Thymus (tissue), 11 donors: Measurements from ENCODE around the gene ZNF70. TPM values are rescaled to one million over a fixed set of nuclear protein-coding genes. Genes with fewer than 3 reads are reported as not detected.

Source experiments
- DNase-seq, 9 donors: peaks; one replicate each; pipeline ENCODE4 v3.0.0-alpha.2; 2013; ENCODE audit warnings: low spot score in 9 of 9, low read depth in 6 of 9, missing footprints in 1 of 9
- H3K27ac ChIP-seq, 2 donors: one replicate each; pipeline ENCODE4 v1.5.1; 2013; ENCODE audit warnings: control low read depth in 1 of 2, low read depth in 1 of 2, low read length in 1 of 2, mild to moderate bottlenecking in 1 of 2, moderate library complexity in 1 of 2
- H3K27me3 ChIP-seq, 2 donors: one replicate each; pipeline ENCODE4 v1.5.1; 2013; ENCODE audit warnings: low read length in 1 of 2; ENCODE audit not compliant: control insufficient read depth in 2 of 2, insufficient read depth in 1 of 2
- H3K36me3 ChIP-seq, 2 donors: one replicate each; pipeline ENCODE4 v1.5.1; 2013; ENCODE audit warnings: low read length in 1 of 2, mild to moderate bottlenecking in 1 of 2, moderate library complexity in 1 of 2; ENCODE audit not compliant: control insufficient read depth in 2 of 2, insufficient read depth in 2 of 2
- H3K4me1 ChIP-seq, 2 donors: one replicate each; pipeline ENCODE4 v1.5.1; 2013; ENCODE audit warnings: low read length in 2 of 2; ENCODE audit not compliant: control insufficient read depth in 2 of 2, insufficient read depth in 2 of 2
- H3K4me3 ChIP-seq, 2 donors: one replicate each; pipeline ENCODE4 v1.5.1; 2013; ENCODE audit warnings: low read length in 2 of 2, control low read depth in 1 of 2, mild to moderate bottlenecking in 1 of 2
- H3K9me3 ChIP-seq, 2 donors: one replicate each; pipeline ENCODE4 v1.5.1; 2013; ENCODE audit warnings: low read length in 1 of 2, mild to moderate bottlenecking in 1 of 2; ENCODE audit not compliant: control insufficient read depth in 2 of 2, insufficient read depth in 1 of 2
- WGBS: extraction: QIAGEN DNeasy Blood & Tissue Kit; methylation state at CpG from one replicate; pipeline ENCODE4 v1.1.7; 2013; 5-methylcytosine and 5-hydroxymethylcytosine counted together
- polyA plus RNA-seq: library from polyadenylated mRNA; stranded (reverse); fragments of 200-250 nt; gene quantifications from one replicate; pipeline ENCODE4 v1.2.3, GENCODE V29; 2013
- total RNA-seq: library from RNA; stranded (reverse); fragments of 120-200 nt; gene quantifications from one replicate; pipeline ENCODE4 v1.2.4, GENCODE V29; 2013
- donor health status: healthy.

Gene ZNF70
- total and polyA plus RNA-seq, 2 donors, result 1.4 to 1.7 TPM

DNA sequence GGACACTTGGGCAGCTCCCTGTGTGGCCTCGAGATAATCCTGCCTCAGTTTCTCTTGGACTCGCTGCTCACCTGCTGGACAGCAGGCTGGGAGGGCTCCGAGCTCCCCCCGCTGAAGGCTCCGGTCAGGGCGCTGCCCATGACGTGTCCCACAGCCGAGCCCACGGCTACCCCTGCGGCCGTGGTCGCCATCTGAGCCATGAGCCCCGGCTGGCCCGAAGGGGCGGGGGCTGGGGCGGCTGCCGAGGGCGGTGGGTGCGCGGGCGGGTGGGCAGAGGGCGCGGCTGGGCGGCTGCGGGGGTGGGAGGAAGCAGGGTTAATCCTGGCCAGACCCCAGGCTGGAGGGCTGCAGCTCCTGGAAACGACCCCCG, 16.4 kb upstream of the ZNF70 start:
- Histone ChIP-seq H3K4me1 (peaks cover 39 to 83% of the 10 kb centered on the region in 2 donors), H3K36me3 (peaks cover 0 to 3% of the 10 kb centered on the region in 2 donors), H3K4me3 (peak overlapping the region; percentile 63 to 72), H3K27me3 (peaks cover 0 to under 1% of the 10 kb centered on the region in 2 donors), H3K27ac (no peak overlapping the region), H3K9me3 (peaks cover 0 to 9% of the 10 kb centered on the region in 2 donors)
- no peak for DNase-seq
- 15% methylated on average over 27 of the region's 27 CpGs for WGBS

DNA sequence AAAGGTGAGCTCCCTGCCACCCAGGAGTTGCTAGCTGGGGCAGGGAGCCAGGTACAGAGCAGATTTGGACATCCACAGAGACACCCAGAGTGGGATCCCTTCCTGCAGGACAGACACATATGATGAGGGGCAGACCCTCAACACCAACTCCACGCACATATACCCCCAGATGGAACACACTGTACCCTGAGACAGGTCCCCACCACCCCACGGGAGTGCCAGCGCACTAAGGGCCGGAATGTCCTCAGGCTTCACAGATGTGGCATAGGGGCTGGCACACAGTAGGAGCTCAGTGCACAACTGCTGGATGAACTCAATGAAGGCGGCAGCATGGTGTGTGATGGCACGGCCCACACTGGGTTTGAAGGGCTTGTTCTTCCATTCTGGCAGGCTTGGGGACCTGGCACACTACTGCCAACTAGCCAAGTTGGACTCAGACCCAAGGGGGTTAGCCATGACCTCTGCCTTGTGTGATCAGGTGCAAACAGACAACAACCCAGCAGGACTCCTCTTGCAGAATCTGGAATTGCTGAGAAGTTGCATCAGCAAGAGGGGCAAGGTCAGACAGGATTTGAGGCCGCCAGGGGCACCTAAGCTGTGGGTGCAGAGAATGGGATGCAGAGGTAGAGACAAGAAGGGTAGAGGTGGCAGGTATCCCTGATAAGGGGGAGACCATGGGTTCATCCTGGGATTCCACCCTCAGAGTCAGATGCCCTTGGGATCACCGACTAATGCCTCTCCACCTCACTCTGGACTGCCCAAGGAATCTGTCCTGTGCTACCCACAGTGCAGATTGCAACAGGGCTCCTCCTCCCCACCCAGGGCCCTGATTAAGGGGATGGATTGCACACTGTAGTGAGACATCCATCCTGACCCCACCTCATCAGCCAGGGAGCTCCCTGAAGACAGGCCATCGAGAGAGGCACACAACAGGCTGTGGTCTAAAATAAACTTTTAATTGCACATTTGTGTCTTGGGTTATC, 14.3 kb upstream of the ZNF70 start:
- Histone ChIP-seq H3K9me3 (peaks cover 0 to 9% of the 10 kb centered on the region in 2 donors), H3K27ac (no peak overlapping the region), H3K4me1 (peaks cover 34 to 68% of the 10 kb centered on the region in 2 donors), H3K4me3 (no peak overlapping the region), H3K27me3 (no peaks in the 10 kb centered on the region), H3K36me3 (peaks cover 0 to 3% of the 10 kb centered on the region in 2 donors)
- DNase-seq, result no peak
- 98% methylated on average over 9 of the region's 9 CpGs for WGBS

DNA sequence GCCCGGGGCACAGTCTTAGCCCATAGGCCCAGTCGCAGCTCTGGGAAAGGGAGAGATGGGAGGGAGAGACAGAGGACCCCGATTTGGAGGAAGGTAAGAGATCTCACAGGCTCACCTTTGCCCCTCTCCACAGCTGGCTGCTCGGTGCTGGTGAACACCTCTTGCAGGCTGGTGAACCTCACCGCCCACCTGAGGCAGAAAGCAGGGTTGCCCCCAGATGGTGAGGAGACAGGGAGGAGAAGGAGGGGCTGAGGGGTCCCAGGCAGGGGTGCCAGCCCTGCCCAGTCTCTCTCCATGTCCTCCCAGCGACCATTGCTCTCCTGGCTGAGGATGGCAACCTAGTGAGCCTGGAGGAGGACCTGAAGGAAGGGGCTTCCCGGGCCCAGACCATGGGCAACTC, 13.0 kb upstream of the ZNF70 start:
- H3K4me1 ChIP-seq, result peaks cover 34 to 57% of the 10 kb centered on the region in 2 donors
- 62% methylated on average over 7 of the region's 7 CpGs for WGBS
- H3K27ac ChIP-seq, result peak overlapping the region; percentile 86 to 92
- H3K36me3 ChIP-seq, result peaks cover 0 to 3% of the 10 kb centered on the region in 2 donors
- no peaks in the 10 kb centered on the region for H3K27me3 ChIP-seq
- peaks cover 0 to 4% of the 10 kb centered on the region in 2 donors for H3K9me3 ChIP-seq
- H3K4me3 ChIP-seq, result peak overlapping the region; percentile 37 to 50
- no peak for DNase-seq

DNA sequence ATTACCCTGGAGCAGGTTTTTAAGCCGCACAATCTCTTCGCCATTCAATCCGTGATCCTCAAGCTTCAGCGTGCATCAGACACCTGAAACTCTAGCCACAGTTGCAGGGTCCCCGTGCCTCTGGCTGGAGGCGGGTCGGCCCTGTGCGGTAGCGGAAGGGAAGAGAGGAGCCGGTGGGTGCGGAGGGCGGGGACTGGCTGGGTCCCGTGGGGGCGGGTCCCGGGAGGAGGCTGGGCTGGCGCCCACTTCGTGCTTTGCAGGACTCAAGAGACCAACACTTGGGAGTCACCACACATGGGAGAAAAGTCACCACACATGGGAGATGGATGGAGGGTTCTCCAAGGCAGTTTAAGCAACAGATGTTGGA, 12.7 kb upstream of the ZNF70 start:
- DNase-seq, result peak in 3 of 9 donors; percentile 55 to 74 (median 56)
- Histone ChIP-seq H3K9me3 (peaks cover 0 to 4% of the 10 kb centered on the region in 2 donors), H3K4me3 (peak overlapping the region; percentile 37 to 50), H3K27me3 (no peaks in the 10 kb centered on the region), H3K36me3 (peaks cover 0 to 3% of the 10 kb centered on the region in 2 donors), H3K4me1 (peaks cover 34 to 54% of the 10 kb centered on the region in 2 donors), H3K27ac (peak overlapping the region; percentile 86 to 92)
- WGBS, result 5% methylated on average over 17 of the region's 17 CpGs

DNA sequence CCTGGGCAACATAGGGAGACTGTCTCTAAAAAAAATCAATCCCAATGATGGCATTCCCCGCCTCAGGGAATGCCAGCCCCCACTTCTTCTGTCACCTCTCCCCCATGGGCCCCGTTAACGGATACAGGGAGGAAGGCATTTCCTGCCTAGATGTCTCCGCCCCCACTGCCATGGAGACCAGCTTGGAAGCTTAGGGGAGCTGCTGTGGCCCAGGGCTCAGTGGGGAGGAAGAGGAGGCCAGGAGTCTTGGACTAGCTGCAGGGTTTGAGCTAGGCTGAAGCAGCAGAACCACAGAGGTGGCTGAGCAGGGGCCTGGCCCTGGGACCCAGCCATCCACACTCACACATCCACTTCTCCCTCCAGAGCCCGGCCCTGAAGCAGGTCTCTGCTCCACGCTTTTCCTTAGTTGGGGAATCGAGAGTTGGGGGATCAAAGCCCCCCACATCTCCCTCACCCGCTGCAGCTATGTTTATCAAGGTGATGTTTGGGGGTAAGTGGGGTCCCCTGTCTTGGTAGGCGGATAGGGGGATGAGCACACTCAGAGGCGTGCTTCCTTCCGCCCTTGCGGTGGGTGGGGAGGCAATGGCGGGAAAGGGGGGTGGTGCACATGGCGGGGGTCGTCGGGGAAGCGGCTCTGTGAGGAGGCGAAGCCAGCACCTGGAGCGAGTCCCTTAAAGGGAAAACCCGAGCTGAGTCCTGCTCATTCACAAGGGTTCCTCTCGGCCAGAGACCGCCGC, 12.1 kb upstream of the ZNF70 start, which contains the start of gene C22orf15:
TSS of gene C22orf15 (plus strand) at position 149 of the 737 bp plus-strand sequence. CDS start at position 466, 317 bp downstream.
- 15% methylated on average over 23 of the region's 23 CpGs for WGBS
- peak within 1 kb of the TSS; percentile 37 to 50 for H3K4me3 ChIP-seq
- H3K36me3 ChIP-seq, result peaks cover 0 to 3% of the 10 kb centered on the region in 2 donors
- peak within 1 kb of the TSS; percentile 86 to 92 for H3K27ac ChIP-seq
- H3K4me1 ChIP-seq, result peaks cover 29 to 49% of the 10 kb centered on the region in 2 donors
- no peaks in the 10 kb centered on the region for H3K27me3 ChIP-seq
- peak in 1 of 9 donors; percentile 71 for DNase-seq
- H3K9me3 ChIP-seq, result peaks cover 0 to 4% of the 10 kb centered on the region in 2 donors

DNA sequence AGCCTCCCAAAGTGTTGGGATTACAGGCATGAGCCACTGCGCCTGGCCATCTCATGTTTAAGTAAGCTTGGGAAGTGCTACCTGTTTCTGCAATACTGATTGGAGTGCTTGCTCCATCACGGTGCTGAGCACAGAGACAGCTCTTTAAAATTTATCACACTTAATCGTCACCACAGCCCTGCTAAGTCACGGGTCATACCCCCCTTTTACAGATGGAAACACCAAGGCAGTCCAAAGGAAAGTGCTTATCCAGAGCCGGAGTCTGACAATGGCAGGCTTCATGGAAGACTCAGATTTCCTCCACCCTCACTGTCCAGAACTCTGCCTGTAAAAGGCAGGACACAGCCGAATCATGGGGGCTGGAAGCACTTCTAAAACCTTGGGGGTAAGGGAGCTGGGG, 9.1 kb upstream of the ZNF70 start:
- 97% methylated on average over 6 of the region's 6 CpGs for WGBS
- Histone ChIP-seq H3K4me1 (peaks cover 25 to 31% of the 10 kb centered on the region in 2 donors), H3K9me3 (peaks cover 0 to 4% of the 10 kb centered on the region in 2 donors), H3K4me3 (no peak overlapping the region), H3K27ac (no peak overlapping the region), H3K36me3 (peaks cover 0 to under 1% of the 10 kb centered on the region in 2 donors), H3K27me3 (no peaks in the 10 kb centered on the region)
- no peak for DNase-seq

DNA sequence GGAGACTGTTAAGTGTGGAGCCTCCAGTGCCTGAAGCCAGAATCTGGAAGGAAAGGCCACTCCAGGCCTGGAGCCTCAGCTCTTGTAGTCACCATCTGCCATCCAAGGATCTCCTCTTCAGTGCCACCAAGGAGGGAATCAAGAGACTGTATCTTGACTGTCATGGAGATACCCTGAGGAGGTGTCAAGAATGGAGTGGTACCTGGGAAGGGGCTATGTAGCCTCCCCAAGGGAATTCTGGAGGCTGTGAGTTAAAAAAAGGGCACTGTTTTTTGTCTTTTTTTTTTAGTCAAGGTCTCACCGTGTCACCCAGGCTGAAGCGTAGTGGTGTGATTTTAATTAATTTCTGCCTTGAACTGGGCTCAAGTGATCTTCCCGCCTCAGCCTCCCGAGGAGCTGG, 8.7 kb upstream of the ZNF70 start:
- peaks cover 0 to 4% of the 10 kb centered on the region in 2 donors for H3K9me3 ChIP-seq
- 99% methylated on average over 4 of the region's 4 CpGs for WGBS
- peaks cover 21 to 27% of the 10 kb centered on the region in 2 donors for H3K4me1 ChIP-seq
- no peak overlapping the region for H3K27ac ChIP-seq
- H3K36me3 ChIP-seq, result no peaks in the 10 kb centered on the region
- DNase-seq, result no peak
- no peak overlapping the region for H3K4me3 ChIP-seq
- no peaks in the 10 kb centered on the region for H3K27me3 ChIP-seq

DNA sequence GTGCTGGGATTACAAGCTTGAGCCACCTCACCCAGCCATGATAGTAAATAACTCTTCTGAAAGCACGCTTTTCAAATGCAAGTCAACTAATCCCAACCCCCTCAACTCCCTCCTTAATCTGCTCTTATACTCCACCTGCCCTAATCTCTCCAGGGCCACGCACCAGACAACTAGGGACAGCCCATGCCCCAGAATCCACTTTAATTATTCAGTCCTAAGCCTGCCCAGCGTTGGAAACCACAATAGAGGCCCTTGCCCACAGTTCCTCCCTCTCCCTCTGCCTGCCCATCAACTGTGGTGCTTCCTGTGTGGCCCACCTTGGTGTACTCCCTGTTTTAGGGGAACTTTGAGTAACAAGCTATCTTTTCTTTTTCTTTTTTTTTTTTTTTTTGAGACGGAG, 6.0 kb upstream of the ZNF70 start:
- no peaks in the 10 kb centered on the region for H3K36me3 ChIP-seq
- H3K27me3 ChIP-seq, result no peaks in the 10 kb centered on the region
- peaks cover 0 to 9% of the 10 kb centered on the region in 2 donors for H3K4me1 ChIP-seq
- DNase-seq, result no peak
- no peak overlapping the region for H3K4me3 ChIP-seq
- H3K27ac ChIP-seq, result no peak overlapping the region
- WGBS, result 13% methylated on average over 4 of the region's 4 CpGs
- no peaks in the 10 kb centered on the region for H3K9me3 ChIP-seq
